OCI-LY3 (cell line): Measurements from ENCODE around the gene KIF20A.
A peak's percentile ranks its signal among the peaks of the same experiment; 100 is the strongest.

Experiments used
- H2AFZ ChIP-seq: fragments of 200-600, 300-600 bp; shearing (Covaris generic); 2 replicates; pipeline ENCODE4 v1.6.0; 2014; ENCODE audit warnings: antibody characterized with exemption, low read depth, low read length
- H3K27ac ChIP-seq: fragments of 200-600, 300-600 bp; sonication (generic); 2 replicates; pipeline ENCODE4 v1.5.1; 2014; ENCODE audit warnings: mild to moderate bottlenecking, low read length, moderate library complexity, mixed read lengths
- H3K27me3 ChIP-seq: fragments of 200-600, 300-600 bp; sonication (generic); 2 replicates; pipeline ENCODE4 v1.6.1; 2014; ENCODE audit warnings: low read depth, low read length, mixed read lengths
- H3K36me3 ChIP-seq: fragments of 200-600, 300-600 bp; sonication (generic); replicated peaks from 2 replicates; pipeline ENCODE3; 2014; ENCODE audit warnings: low read depth, low read length, mixed read lengths
- H3K4me1 ChIP-seq: fragments of 300-600, 200-600 bp; sonication (generic); 2 replicates; pipeline ENCODE4 v1.6.1; 2014; ENCODE audit warnings: low read length, mixed read lengths
- H3K4me2 ChIP-seq: fragments of 200-600, 300-600 bp; sonication (generic); 2 replicates; pipeline ENCODE4 v1.6.1; 2014; ENCODE audit warnings: low read length, mixed read lengths
- H3K4me3 ChIP-seq: fragments of 300-600, 200-600 bp; sonication (generic); 2 replicates; pipeline ENCODE4 v1.5.1; 2014; ENCODE audit warnings: antibody characterized with exemption, mild to moderate bottlenecking, low read length, moderate library complexity
- H3K79me2 ChIP-seq: fragments of 300-600, 200-600 bp; shearing (Covaris generic); 2 replicates; pipeline ENCODE4 v1.6.1; 2014; ENCODE audit warnings: mild to moderate bottlenecking, low read length, mixed read lengths
- H3K9ac ChIP-seq: fragments of 300-600, 200-600 bp; shearing (Covaris generic); 2 replicates; pipeline ENCODE4 v1.6.0; 2014; ENCODE audit warnings: mild to moderate bottlenecking, low read length, moderate library complexity
- H3K9me3 ChIP-seq: fragments of 200-600, 300-600 bp; shearing (Covaris generic); 2 replicates; pipeline ENCODE4 v1.6.1; 2014; ENCODE audit warnings: low read length, mixed read lengths; ENCODE audit not compliant: insufficient read depth
- H4K20me1 ChIP-seq: fragments of 200-600, 300-600 bp; sonication (generic); 2 replicates; pipeline ENCODE4 v1.6.1; 2016; ENCODE audit warnings: low read length, mixed read lengths; ENCODE audit not compliant: insufficient read depth
- CTCF ChIP-seq: fragments of 200-600, 300-600 bp; sonication (generic); IDR thresholded peaks from 2 replicates; pipeline ENCODE4 v1.5.1; 2014; ENCODE audit warnings: antibody characterized with exemption, low read length, low read depth
- EZH2phosphoT487 ChIP-seq: fragments of 200-600 bp; shearing (Covaris generic); IDR thresholded peaks from 2 replicates; pipeline ENCODE4 v1.6.1; 2018; ENCODE audit warnings: antibody characterized with exemption, mixed run types, low read depth

Gene KIF20A

GRCh38 chr5:138163721-138164120 is 15.2 kb upstream of the KIF20A start:
- Histone ChIP-seq H3K27ac (no peak overlapping the region), H3K4me2 (no peak overlapping the region), H3K79me2 (no peaks in the 10 kb centered on the region), H4K20me1 (no peaks in the 10 kb centered on the region), H3K36me3 (peaks cover 45% of the 10 kb centered on the region), H2AFZ (no peak overlapping the region), H3K4me3 (no peak overlapping the region), H3K27me3 (no peaks in the 10 kb centered on the region), H3K9me3 (no peaks in the 10 kb centered on the region), H3K4me1 (no peaks in the 10 kb centered on the region), H3K9ac (no peak overlapping the region)
- TF ChIP-seq CTCF (no peak), EZH2phosphoT487 (no peak)

DNA sequence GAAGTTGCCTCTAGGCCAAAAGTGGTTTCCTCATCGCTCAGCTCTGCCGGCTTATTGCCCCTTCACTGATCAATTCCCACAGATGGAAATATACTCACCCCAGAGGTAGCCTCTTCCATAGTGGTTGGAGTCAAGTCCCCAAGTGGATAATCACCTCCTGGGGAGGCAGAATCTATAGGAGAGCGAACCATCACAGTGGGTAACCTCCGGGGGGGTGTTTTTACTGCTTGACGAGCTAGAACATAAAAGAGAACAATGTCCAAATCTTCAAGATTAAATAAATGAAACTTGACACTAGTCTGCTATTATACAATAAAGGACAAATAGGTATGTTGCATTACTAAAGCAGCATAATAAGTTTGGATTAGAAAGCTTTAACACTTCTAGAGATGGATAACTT is 9.8 kb upstream of the KIF20A start:
- H3K36me3 ChIP-seq = peaks cover 40% of the 10 kb centered on the region
- no peak for TF ChIP-seq CTCF
- no peak for TF ChIP-seq EZH2phosphoT487
- no peaks in the 10 kb centered on the region for H3K4me1 ChIP-seq
- H3K9ac ChIP-seq = no peak overlapping the region
- no peaks in the 10 kb centered on the region for H4K20me1 ChIP-seq
- H2AFZ ChIP-seq = no peak overlapping the region
- H3K27ac ChIP-seq = no peak overlapping the region
- H3K79me2 ChIP-seq = no peaks in the 10 kb centered on the region
- no peaks in the 10 kb centered on the region for H3K27me3 ChIP-seq
- no peaks in the 10 kb centered on the region for H3K9me3 ChIP-seq
- no peak overlapping the region for H3K4me3 ChIP-seq
- no peak overlapping the region for H3K4me2 ChIP-seq

DNA sequence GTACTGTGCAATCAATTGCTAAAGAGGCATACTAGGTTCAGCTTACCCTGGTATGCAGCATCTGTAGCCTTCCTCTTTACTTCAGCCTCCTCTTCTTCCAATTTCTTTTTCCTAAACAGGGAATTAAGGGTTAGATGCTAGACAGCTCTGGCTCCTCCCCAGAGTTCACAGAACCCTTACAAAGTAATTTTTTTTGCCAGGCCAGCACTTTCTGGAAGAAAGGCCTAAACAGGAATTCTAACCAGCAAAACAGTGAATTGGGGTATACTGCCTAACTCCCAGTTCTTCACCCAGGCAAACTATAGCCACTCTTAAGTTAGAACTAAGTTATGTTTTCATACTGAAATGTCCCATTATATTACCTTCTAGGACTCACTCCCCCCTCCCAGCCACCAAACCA is 8.6 kb upstream of the KIF20A start:
- peaks cover 32% of the 10 kb centered on the region for H3K36me3 ChIP-seq
- H3K9me3 ChIP-seq = no peaks in the 10 kb centered on the region
- H3K4me3 ChIP-seq = no peak overlapping the region
- H3K4me2 ChIP-seq = no peak overlapping the region
- H3K79me2 ChIP-seq = no peaks in the 10 kb centered on the region
- no peak overlapping the region for H2AFZ ChIP-seq
- H3K9ac ChIP-seq = no peak overlapping the region
- H4K20me1 ChIP-seq = no peaks in the 10 kb centered on the region
- no peak for TF ChIP-seq CTCF
- no peak for TF ChIP-seq EZH2phosphoT487
- H3K4me1 ChIP-seq = no peaks in the 10 kb centered on the region
- no peaks in the 10 kb centered on the region for H3K27me3 ChIP-seq
- H3K27ac ChIP-seq = no peak overlapping the region

GRCh38 chr5:138177941-138178515 is 884 bp upstream of the KIF20A start:
- Histone ChIP-seq H3K27ac (peak overlapping the region; percentile 82), H2AFZ (peak overlapping the region; percentile 91), H3K4me1 (peaks cover 3% of the 10 kb centered on the region), H3K4me3 (peak overlapping the region; percentile 90), H3K79me2 (peaks cover 51% of the 10 kb centered on the region), H3K4me2 (peak overlapping the region; percentile 89), H4K20me1 (no peaks in the 10 kb centered on the region), H3K9ac (peak overlapping the region; percentile 88), H3K27me3 (no peaks in the 10 kb centered on the region), H3K36me3 (peaks cover 29% of the 10 kb centered on the region), H3K9me3 (no peaks in the 10 kb centered on the region)
- no peak for TF ChIP-seq EZH2phosphoT487
- TF ChIP-seq CTCF = no peak
